T-cell (primary cell): ENCODE data around the gene MTG2. TPM values are rescaled to one million over a fixed set of nuclear protein-coding genes. Genes with fewer than 3 reads are reported as not detected.

Source experiments
- ATAC-seq, 4 experiments: fragments of 200-7000 bp in 3 of 4; fragments of 150-1000 bp in 1 of 4; cut with Tn5 transposase; replicated peaks in 1 of 4; 1 replicate in 3 of 4; 2 replicates in 1 of 4; pipeline ENCODE4 v1.10.0; 2021; ENCODE audit warnings: moderate library complexity in 3 of 4, mild to moderate bottlenecking in 2 of 4, moderate number of reproducible peaks in 1 of 4
- CTCF ChIA-PET, 2 donors: fragments of 300-600 bp; sonication (Branson Sonifier 250); formaldehyde crosslinking; loops; one replicate each; lab custom pipeline; 2022; ENCODE audit warnings: antibody characterized with exemption in 2 of 2; lab: Charles Lee
- POLR2A ChIA-PET, 2 donors: fragments of 300-600 bp; sonication (Branson Sonifier 250); formaldehyde crosslinking; loops; one replicate each; lab custom pipeline; 2022; ENCODE audit warnings: antibody characterized with exemption in 2 of 2; lab: Charles Lee
- DNase-seq, 35 experiments: peaks; one replicate each; pipeline versions ENCODE4 v3.0.0 to v3.0.0-alpha.2; 2013 to 2023
- H3K27ac ChIP-seq: one replicate; pipeline ENCODE4 v1.5.1; 2013; ENCODE audit warnings: low read length
- H3K27me3 ChIP-seq, 2 experiments: replicated peaks in 1 of 2; 1 replicate in 1 of 2; 2 replicates in 1 of 2; pipeline versions ENCODE4 v1.6.1 to v1.7.0; 2013; ENCODE audit warnings: low read length in 1 of 2, mixed read lengths in 1 of 2; ENCODE audit not compliant: control insufficient read depth in 2 of 2, insufficient read depth in 2 of 2; ENCODE audit errors: extremely low read depth in 1 of 2
- H3K36me3 ChIP-seq, 2 donors: 1 replicate in 1 of 2; 2 replicates in 1 of 2; pipeline versions ENCODE4 v1.6.1 to v1.7.0; 2013; ENCODE audit warnings: low read length in 1 of 2; ENCODE audit not compliant: control insufficient read depth in 2 of 2, insufficient read depth in 1 of 2; ENCODE audit errors: extremely low read depth in 1 of 2
- H3K4me1 ChIP-seq, 2 experiments: 1 replicate in 1 of 2; 2 replicates in 1 of 2; pipeline versions ENCODE4 v1.6.1 to v1.7.0; 2013; ENCODE audit warnings: low read length in 2 of 2, mixed read lengths in 1 of 2; ENCODE audit not compliant: insufficient read depth in 2 of 2, control insufficient read depth in 1 of 2; ENCODE audit errors: extremely low read depth in 1 of 2
- H3K4me3 ChIP-seq, 2 donors: 1 replicate in 1 of 2; 2 replicates in 1 of 2; pipeline versions ENCODE4 v1.5.1 to v1.7.0; 2013; ENCODE audit warnings: mild to moderate bottlenecking in 2 of 2, low read length in 1 of 2, moderate library complexity in 1 of 2; ENCODE audit not compliant: control insufficient read depth in 1 of 2; ENCODE audit errors: extremely low read depth in 1 of 2
- H3K9me3 ChIP-seq: 2 replicates; pipeline ENCODE4 v1.7.0; 2013
- H3K27ac Mint-ChIP-seq, 2 donors: one replicate each; pipeline ENCODE4 v1.8.0; 2020 to 2021; ENCODE audit warnings: mild to moderate bottlenecking in 2 of 2, mixed read lengths in 2 of 2
- H3K27me3 Mint-ChIP-seq, 2 donors: one replicate each; pipeline ENCODE4 v1.8.0; 2021 to 2022; ENCODE audit warnings: mixed read lengths in 2 of 2
- H3K36me3 Mint-ChIP-seq: one replicate; pipeline ENCODE4 v1.8.0; 2021; ENCODE audit warnings: mixed read lengths
- H3K4me1 Mint-ChIP-seq, 3 donors: one replicate each; pipeline ENCODE4 v1.8.0; 2020 to 2022; ENCODE audit warnings: mixed read lengths in 3 of 3, mild to moderate bottlenecking in 1 of 3
- H3K4me3 Mint-ChIP-seq, 3 donors: one replicate each; pipeline ENCODE4 v1.8.0; 2020 to 2022; ENCODE audit warnings: mild to moderate bottlenecking in 3 of 3, mixed read lengths in 3 of 3, moderate library complexity in 3 of 3
- H3K9me3 Mint-ChIP-seq, 3 donors: one replicate each; pipeline ENCODE4 v1.8.0; 2020 to 2022; ENCODE audit warnings: mixed read lengths in 3 of 3
- WGBS: methylation state at CpG from one replicate; pipeline ENCODE4 v1.1.5; 2013; ENCODE audit warnings: missing lambda C conversion rate; ENCODE audit not compliant: insufficient coverage; 5-methylcytosine and 5-hydroxymethylcytosine counted together
- total RNA-seq, 35 experiments: library from RNA in 6 of 35; stranded (reverse) in 6 of 35; fragments of 120-200 nt in 1 of 35; gene quantifications; one replicate each; pipeline versions ENCODE4 v1.2.1 to v1.2.4 and lab custom pipeline; 2013 to 2026

The MTG2 gene
- total RNA-seq, 5 donors from 2014 or later (not counting 1 experiment from before 2014, with no cell fraction given) = 21.1 to 51.9 (median 44.1) TPM

- Mint-ChIP-seq H3K27ac (no peak overlapping the region), H3K36me3 (peaks cover 4% of the 10 kb centered on the region), H3K9me3 (no peaks in the 10 kb centered on the region), H3K27me3 (peaks cover 4 to 27% of the 10 kb centered on the region in 2 donors), H3K4me3 (no peak overlapping the region), H3K4me1 (no peaks in the 10 kb centered on the region)
- Histone ChIP-seq H3K36me3 (peaks cover 0 to 1% of the 10 kb centered on the region in 2 donors), H3K27me3 (peaks cover 0 to 58% of the 10 kb centered on the region in 2 experiments), H3K4me3 (no peak overlapping the region), H3K4me1 (no peaks in the 10 kb centered on the region), H3K27ac (no peak overlapping the region), H3K9me3 (no peaks in the 10 kb centered on the region)
- ATAC-seq (no peak), DNase-seq (no peak)
- ChIA-PET CTCF (no interaction called here), POLR2A (no interaction called here)
- 81% methylated on average over 8 of the region's 8 CpGs for WGBS
Measured at GRCh38 chr20:62211216-62211615, 28.4 kb downstream of the MTG2 start.

- 75% methylated on average over 8 of the region's 9 CpGs for WGBS
- Histone ChIP-seq H3K4me1 (no peaks in the 10 kb centered on the region), H3K9me3 (no peaks in the 10 kb centered on the region), H3K27me3 (peaks cover 0 to 62% of the 10 kb centered on the region in 2 experiments), H3K4me3 (no peak overlapping the region), H3K36me3 (no peaks in the 10 kb centered on the region), H3K27ac (no peak overlapping the region)
- POLR2A ChIA-PET = no interaction called here
- no peaks in the 10 kb centered on the region for H3K9me3 Mint-ChIP-seq
- CTCF ChIA-PET = no interaction called here
- ATAC-seq (no peak), DNase-seq (no peak)
- no peak overlapping the region for H3K27ac Mint-ChIP-seq
- no peaks in the 10 kb centered on the region for H3K4me1 Mint-ChIP-seq
- no peak overlapping the region for H3K4me3 Mint-ChIP-seq
- peaks cover 4 to 27% of the 10 kb centered on the region in 2 donors for H3K27me3 Mint-ChIP-seq
- peaks cover 4% of the 10 kb centered on the region for H3K36me3 Mint-ChIP-seq
Measured at GRCh38 chr20:62211769-62212288, 29.0 kb downstream of the MTG2 start.

- Mint-ChIP-seq H3K36me3 (peaks cover under 1% of the 10 kb centered on the region), H3K27me3 (peaks cover 7 to 31% of the 10 kb centered on the region in 2 donors), H3K27ac (no peak overlapping the region), H3K4me1 (no peaks in the 10 kb centered on the region), H3K4me3 (no peak overlapping the region), H3K9me3 (no peaks in the 10 kb centered on the region)
- Histone ChIP-seq H3K36me3 (no peaks in the 10 kb centered on the region), H3K4me3 (no peak overlapping the region), H3K27ac (no peak overlapping the region), H3K27me3 (peaks cover 0 to 66% of the 10 kb centered on the region in 2 experiments), H3K4me1 (no peaks in the 10 kb centered on the region), H3K9me3 (no peaks in the 10 kb centered on the region)
- WGBS = 49% methylated on average over 10 of the region's 10 CpGs
- CTCF ChIA-PET = no interaction called here
- DNase-seq = no peak
- no peak for ATAC-seq
- POLR2A ChIA-PET = no interaction called here
Measured at GRCh38 chr20:62212299-62212698, 29.5 kb downstream of the MTG2 start.

GRCh38 chr20:62214067-62214466, 31.2 kb downstream of the MTG2 start:
- DNase-seq (no peak), ATAC-seq (no peak)
- Mint-ChIP-seq H3K4me3 (no peak overlapping the region), H3K36me3 (no peaks in the 10 kb centered on the region), H3K27me3 (peaks cover 7 to 44% of the 10 kb centered on the region in 2 donors), H3K9me3 (no peaks in the 10 kb centered on the region), H3K4me1 (peaks cover 0 to 3% (median 2%) of the 10 kb centered on the region in 3 donors), H3K27ac (no peak overlapping the region)
- Histone ChIP-seq H3K9me3 (no peaks in the 10 kb centered on the region), H3K27me3 (peaks cover 0 to 81% of the 10 kb centered on the region in 2 experiments), H3K27ac (no peak overlapping the region), H3K4me3 (no peak overlapping the region), H3K36me3 (no peaks in the 10 kb centered on the region), H3K4me1 (peaks cover 0 to 2% of the 10 kb centered on the region in 2 experiments)
- 56% methylated on average over 12 of the region's 12 CpGs for WGBS
- ChIA-PET POLR2A (interaction anchor here in 1 of 2 donors (0.5 kb wide), 1 partner anchor 41 kb away, joined by 6 read pairs; no protein-coding TSS in a partner anchor), CTCF (no interaction called here)

GRCh38 chr20:62215020-62215990, 32.5 kb downstream of the MTG2 start:
- Mint-ChIP-seq H3K36me3 (no peaks in the 10 kb centered on the region), H3K27ac (no peak overlapping the region), H3K4me3 (no peak overlapping the region), H3K9me3 (no peaks in the 10 kb centered on the region), H3K4me1 (peaks cover 0 to 5% (median 4%) of the 10 kb centered on the region in 3 donors), H3K27me3 (peaks cover 7 to 43% of the 10 kb centered on the region in 2 donors)
- Histone ChIP-seq H3K27me3 (peaks cover 0 to 76% of the 10 kb centered on the region in 2 experiments), H3K4me1 (peaks cover 0 to 8% of the 10 kb centered on the region in 2 experiments), H3K27ac (no peak overlapping the region), H3K4me3 (no peak overlapping the region), H3K36me3 (no peaks in the 10 kb centered on the region), H3K9me3 (no peaks in the 10 kb centered on the region)
- WGBS = 72% methylated on average over 20 of the region's 29 CpGs
- DNase-seq (no peak), ATAC-seq (no peak)
- ChIA-PET POLR2A (no interaction called here), CTCF (no interaction called here)

- peaks cover 4 to 7% (median 5%) of the 10 kb centered on the region in 3 donors for H3K4me1 Mint-ChIP-seq
Measured at GRCh38 chr20:62215991-62216635, 33.3 kb downstream of the MTG2 start.

More at GRCh38 chr20:62215991-62216635, 33.3 kb downstream of the MTG2 start:
- H3K27me3 ChIP-seq = peaks cover 1 to 76% of the 10 kb centered on the region in 2 experiments
- ChIA-PET CTCF (no interaction called here), POLR2A (no interaction called here)
- H3K27ac ChIP-seq = no peak overlapping the region
- Mint-ChIP-seq H3K27ac (no peak overlapping the region), H3K27me3 (peaks cover 9 to 48% of the 10 kb centered on the region in 2 donors), H3K36me3 (no peaks in the 10 kb centered on the region), H3K9me3 (no peaks in the 10 kb centered on the region), H3K4me3 (no peak overlapping the region)
- no peaks in the 10 kb centered on the region for H3K36me3 ChIP-seq
- H3K4me1 ChIP-seq = peaks cover 0 to 15% of the 10 kb centered on the region in 2 experiments
- ATAC-seq = no peak
- no peak overlapping the region for H3K4me3 ChIP-seq
- 72% methylated on average over 30 of the region's 40 CpGs for WGBS
- no peak for DNase-seq
- H3K9me3 ChIP-seq = no peaks in the 10 kb centered on the region
